ENCODE measurements around the gene TSC2. TPM values are rescaled to one million over a fixed set of nuclear protein-coding genes. Genes with fewer than 3 reads are reported as not detected.

TSC2 gene
- total and polyA plus RNA-seq, 9 of the 15 experiments (the other 6 are each of a cell fraction or from before 2014, with no cell fraction given), result 1.3 to 68.1 (median 16.6) TPM

DNA sequence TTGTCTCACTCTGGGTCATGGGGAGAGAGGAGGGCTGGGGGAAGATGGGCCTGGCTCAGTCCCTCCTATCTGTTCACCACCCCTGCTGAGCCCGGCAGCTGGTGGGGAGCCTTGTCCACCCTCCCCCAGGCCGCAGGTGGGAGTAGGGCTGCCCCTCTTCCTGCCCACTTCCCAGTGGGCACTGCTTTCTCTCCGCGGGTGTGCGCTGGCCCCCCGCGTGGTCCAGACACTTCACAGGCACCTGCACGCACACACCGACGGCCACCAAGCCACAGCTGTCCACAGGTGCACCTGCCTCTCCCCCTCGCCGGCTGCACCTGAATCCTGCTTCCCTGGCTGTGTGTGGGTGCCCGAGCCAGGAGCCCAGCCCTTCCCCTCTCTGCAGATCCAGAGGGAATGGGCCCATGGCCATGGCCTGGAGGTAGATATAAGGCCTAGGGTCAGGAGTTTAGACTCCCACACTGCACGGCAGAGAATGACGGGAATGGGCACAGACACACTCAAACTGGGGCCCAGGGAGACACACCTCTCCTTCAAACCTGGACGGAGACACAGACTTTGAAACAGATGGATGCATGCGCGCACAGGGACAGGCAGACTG is 19.1 kb upstream of the TSC2 start (continued):
- TF ChIP-seq, protein P1, sequence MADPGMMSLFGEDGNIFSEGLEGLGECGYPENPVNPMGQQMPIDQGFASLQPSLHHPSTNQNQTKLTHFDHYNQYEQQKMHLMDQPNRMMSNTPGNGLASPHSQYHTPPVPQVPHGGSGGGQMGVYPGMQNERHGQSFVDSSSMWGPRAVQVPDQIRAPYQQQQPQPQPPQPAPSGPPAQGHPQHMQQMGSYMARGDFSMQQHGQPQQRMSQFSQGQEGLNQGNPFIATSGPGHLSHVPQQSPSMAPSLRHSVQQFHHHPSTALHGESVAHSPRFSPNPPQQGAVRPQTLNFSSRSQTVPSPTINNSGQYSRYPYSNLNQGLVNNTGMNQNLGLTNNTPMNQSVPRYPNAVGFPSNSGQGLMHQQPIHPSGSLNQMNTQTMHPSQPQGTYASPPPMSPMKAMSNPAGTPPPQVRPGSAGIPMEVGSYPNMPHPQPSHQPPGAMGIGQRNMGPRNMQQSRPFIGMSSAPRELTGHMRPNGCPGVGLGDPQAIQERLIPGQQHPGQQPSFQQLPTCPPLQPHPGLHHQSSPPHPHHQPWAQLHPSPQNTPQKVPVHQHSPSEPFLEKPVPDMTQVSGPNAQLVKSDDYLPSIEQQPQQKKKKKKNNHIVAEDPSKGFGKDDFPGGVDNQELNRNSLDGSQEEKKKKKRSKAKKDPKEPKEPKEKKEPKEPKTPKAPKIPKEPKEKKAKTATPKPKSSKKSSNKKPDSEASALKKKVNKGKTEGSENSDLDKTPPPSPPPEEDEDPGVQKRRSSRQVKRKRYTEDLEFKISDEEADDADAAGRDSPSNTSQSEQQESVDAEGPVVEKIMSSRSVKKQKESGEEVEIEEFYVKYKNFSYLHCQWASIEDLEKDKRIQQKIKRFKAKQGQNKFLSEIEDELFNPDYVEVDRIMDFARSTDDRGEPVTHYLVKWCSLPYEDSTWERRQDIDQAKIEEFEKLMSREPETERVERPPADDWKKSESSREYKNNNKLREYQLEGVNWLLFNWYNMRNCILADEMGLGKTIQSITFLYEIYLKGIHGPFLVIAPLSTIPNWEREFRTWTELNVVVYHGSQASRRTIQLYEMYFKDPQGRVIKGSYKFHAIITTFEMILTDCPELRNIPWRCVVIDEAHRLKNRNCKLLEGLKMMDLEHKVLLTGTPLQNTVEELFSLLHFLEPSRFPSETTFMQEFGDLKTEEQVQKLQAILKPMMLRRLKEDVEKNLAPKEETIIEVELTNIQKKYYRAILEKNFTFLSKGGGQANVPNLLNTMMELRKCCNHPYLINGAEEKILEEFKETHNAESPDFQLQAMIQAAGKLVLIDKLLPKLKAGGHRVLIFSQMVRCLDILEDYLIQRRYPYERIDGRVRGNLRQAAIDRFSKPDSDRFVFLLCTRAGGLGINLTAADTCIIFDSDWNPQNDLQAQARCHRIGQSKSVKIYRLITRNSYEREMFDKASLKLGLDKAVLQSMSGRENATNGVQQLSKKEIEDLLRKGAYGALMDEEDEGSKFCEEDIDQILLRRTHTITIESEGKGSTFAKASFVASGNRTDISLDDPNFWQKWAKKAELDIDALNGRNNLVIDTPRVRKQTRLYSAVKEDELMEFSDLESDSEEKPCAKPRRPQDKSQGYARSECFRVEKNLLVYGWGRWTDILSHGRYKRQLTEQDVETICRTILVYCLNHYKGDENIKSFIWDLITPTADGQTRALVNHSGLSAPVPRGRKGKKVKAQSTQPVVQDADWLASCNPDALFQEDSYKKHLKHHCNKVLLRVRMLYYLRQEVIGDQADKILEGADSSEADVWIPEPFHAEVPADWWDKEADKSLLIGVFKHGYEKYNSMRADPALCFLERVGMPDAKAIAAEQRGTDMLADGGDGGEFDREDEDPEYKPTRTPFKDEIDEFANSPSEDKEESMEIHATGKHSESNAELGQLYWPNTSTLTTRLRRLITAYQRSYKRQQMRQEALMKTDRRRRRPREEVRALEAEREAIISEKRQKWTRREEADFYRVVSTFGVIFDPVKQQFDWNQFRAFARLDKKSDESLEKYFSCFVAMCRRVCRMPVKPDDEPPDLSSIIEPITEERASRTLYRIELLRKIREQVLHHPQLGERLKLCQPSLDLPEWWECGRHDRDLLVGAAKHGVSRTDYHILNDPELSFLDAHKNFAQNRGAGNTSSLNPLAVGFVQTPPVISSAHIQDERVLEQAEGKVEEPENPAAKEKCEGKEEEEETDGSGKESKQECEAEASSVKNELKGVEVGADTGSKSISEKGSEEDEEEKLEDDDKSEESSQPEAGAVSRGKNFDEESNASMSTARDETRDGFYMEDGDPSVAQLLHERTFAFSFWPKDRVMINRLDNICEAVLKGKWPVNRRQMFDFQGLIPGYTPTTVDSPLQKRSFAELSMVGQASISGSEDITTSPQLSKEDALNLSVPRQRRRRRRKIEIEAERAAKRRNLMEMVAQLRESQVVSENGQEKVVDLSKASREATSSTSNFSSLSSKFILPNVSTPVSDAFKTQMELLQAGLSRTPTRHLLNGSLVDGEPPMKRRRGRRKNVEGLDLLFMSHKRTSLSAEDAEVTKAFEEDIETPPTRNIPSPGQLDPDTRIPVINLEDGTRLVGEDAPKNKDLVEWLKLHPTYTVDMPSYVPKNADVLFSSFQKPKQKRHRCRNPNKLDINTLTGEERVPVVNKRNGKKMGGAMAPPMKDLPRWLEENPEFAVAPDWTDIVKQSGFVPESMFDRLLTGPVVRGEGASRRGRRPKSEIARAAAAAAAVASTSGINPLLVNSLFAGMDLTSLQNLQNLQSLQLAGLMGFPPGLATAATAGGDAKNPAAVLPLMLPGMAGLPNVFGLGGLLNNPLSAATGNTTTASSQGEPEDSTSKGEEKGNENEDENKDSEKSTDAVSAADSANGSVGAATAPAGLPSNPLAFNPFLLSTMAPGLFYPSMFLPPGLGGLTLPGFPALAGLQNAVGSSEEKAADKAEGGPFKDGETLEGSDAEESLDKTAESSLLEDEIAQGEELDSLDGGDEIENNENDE (IDR thresholded peaks at IDR 0.05; ENCODE audit: low read depth, low read length), result no peak
- TF ChIP-seq TARDBP (IDR thresholded peaks at IDR 0.05), result no peak
- TF ChIP-seq, protein P2, sequence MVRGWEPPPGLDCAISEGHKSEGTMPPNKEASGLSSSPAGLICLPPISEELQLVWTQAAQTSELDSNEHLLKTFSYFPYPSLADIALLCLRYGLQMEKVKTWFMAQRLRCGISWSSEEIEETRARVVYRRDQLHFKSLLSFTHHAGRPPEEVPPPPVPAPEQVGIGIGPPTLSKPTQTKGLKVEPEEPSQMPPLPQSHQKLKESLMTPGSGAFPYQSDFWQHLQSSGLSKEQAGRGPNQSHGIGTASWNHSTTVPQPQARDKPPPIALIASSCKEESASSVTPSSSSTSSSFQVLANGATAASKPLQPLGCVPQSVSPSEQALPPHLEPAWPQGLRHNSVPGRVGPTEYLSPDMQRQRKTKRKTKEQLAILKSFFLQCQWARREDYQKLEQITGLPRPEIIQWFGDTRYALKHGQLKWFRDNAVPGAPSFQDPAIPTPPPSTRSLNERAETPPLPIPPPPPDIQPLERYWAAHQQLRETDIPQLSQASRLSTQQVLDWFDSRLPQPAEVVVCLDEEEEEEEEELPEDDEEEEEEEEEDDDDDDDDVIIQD (CRISPR knock-in tag; IDR thresholded peaks at IDR 0.05), result no peak
- TF ChIP-seq, protein P3, sequence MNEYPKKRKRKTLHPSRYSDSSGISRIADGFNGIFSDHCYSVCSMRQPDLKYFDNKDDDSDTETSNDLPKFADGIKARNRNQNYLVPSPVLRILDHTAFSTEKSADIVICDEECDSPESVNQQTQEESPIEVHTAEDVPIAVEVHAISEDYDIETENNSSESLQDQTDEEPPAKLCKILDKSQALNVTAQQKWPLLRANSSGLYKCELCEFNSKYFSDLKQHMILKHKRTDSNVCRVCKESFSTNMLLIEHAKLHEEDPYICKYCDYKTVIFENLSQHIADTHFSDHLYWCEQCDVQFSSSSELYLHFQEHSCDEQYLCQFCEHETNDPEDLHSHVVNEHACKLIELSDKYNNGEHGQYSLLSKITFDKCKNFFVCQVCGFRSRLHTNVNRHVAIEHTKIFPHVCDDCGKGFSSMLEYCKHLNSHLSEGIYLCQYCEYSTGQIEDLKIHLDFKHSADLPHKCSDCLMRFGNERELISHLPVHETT (CRISPR knock-in tag; conservative IDR thresholded peaks at IDR 0.05 in 1 of 2, IDR thresholded peaks at IDR 0.05 in 1 of 2), result no peak

All from K562 (cell line).